ENCODE data around the gene NAPSA.

Gene NAPSA

DNA sequence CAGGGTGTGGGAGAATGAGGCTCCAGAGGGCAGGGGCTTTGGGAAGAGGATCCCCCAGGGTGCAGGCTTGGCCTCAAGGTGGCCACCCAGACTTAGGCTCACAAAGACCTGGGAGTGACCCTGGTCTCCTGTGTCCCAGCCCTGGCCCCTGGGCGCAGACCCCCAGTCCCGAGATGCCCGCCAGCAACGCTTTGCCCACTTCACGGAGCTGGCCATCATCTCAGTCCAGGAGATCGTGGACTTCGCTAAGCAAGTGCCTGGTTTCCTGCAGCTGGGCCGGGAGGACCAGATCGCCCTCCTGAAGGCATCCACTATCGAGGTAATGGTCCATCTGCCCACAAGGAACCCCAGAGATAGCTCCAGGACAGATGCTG lies 13.4 kb upstream of the NAPSA start:
- Histone ChIP-seq H3K36me3 (replicated peaks; ENCODE audit: insufficient read depth, low read length) (peaks cover 5% of the 10 kb centered on the region; the same call in 1 of the 2 replicates), H4K20me1 (ENCODE audit: insufficient read depth, low read length) (peaks cover 3% of the 10 kb centered on the region; the same call in 1 of the 2 replicates), H3K9ac (ENCODE audit: low read length) (no peak overlapping the region)

GRCh38 chr19:50378169-50378862 lies 12.9 kb upstream of the NAPSA start:
- H3K79me2 ChIP-seq (ENCODE audit: low read length): peaks cover 12% of the 10 kb centered on the region
- no peaks in the 10 kb centered on the region for H3K27me3 ChIP-seq (replicated peaks; ENCODE audit: insufficient read depth, low read length)
- H3F3A ChIP-seq (ENCODE audit: insufficient read depth, low read length): peaks cover 9% of the 10 kb centered on the region; the same call in 1 of the 2 replicates
- no peak overlapping the region for H3K4me2 ChIP-seq (ENCODE audit: low read depth, low read length)
- no peak overlapping the region for H2AFZ ChIP-seq (ENCODE audit: low read length)
- H3K4me1 ChIP-seq (ENCODE audit: low read length): no peaks in the 10 kb centered on the region
- no peaks in the 10 kb centered on the region for H3K9me3 ChIP-seq (replicated peaks; ENCODE audit: insufficient read depth, low read length)
- TF ChIP-seq EZH2 (optimal IDR thresholded peaks at IDR 0.05; ENCODE audit: low read depth, low read length): no peak
- TF ChIP-seq, protein P1, sequence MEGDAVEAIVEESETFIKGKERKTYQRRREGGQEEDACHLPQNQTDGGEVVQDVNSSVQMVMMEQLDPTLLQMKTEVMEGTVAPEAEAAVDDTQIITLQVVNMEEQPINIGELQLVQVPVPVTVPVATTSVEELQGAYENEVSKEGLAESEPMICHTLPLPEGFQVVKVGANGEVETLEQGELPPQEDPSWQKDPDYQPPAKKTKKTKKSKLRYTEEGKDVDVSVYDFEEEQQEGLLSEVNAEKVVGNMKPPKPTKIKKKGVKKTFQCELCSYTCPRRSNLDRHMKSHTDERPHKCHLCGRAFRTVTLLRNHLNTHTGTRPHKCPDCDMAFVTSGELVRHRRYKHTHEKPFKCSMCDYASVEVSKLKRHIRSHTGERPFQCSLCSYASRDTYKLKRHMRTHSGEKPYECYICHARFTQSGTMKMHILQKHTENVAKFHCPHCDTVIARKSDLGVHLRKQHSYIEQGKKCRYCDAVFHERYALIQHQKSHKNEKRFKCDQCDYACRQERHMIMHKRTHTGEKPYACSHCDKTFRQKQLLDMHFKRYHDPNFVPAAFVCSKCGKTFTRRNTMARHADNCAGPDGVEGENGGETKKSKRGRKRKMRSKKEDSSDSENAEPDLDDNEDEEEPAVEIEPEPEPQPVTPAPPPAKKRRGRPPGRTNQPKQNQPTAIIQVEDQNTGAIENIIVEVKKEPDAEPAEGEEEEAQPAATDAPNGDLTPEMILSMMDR (IDR thresholded peaks at IDR 0.05; ENCODE audit: low read length): no peak
- TF ChIP-seq EZH2phosphoT487 (IDR thresholded peaks at IDR 0.05; ENCODE audit: low read length): no peak
- H3K9me2 ChIP-seq (replicated peaks; ENCODE audit: insufficient read depth, low read length): no peaks in the 10 kb centered on the region
- no peak overlapping the region for H3K4me3 ChIP-seq (ENCODE audit: low read length)
- H3K9ac ChIP-seq (ENCODE audit: low read length): no peak overlapping the region
- peaks cover 5% of the 10 kb centered on the region; the same call in 1 of the 2 replicates for H3K36me3 ChIP-seq (replicated peaks; ENCODE audit: insufficient read depth, low read length)
- H3K27ac ChIP-seq (ENCODE audit: low read length): no peak overlapping the region
- H4K20me1 ChIP-seq (ENCODE audit: insufficient read depth, low read length): peaks cover 3% of the 10 kb centered on the region; the same call in 1 of the 2 replicates
- no peak for DNase-seq

More for the DNA sequence above, 13.4 kb upstream of the NAPSA start:
- no peak overlapping the region for H2AFZ ChIP-seq (ENCODE audit: low read length)
- H3K4me3 ChIP-seq (ENCODE audit: low read length): no peak overlapping the region
- no peak for DNase-seq
- peaks cover 9% of the 10 kb centered on the region; the same call in 1 of the 2 replicates for H3F3A ChIP-seq (ENCODE audit: insufficient read depth, low read length)
- no peaks in the 10 kb centered on the region for H3K9me2 ChIP-seq (replicated peaks; ENCODE audit: insufficient read depth, low read length)
- H3K9me3 ChIP-seq (replicated peaks; ENCODE audit: insufficient read depth, low read length): no peaks in the 10 kb centered on the region
- no peak overlapping the region for H3K4me2 ChIP-seq (ENCODE audit: low read depth, low read length)
- H3K79me2 ChIP-seq (ENCODE audit: low read length): peaks cover 12% of the 10 kb centered on the region
- TF ChIP-seq, protein P1 (IDR thresholded peaks at IDR 0.05; ENCODE audit: low read length): no peak
- no peak for TF ChIP-seq EZH2 (optimal IDR thresholded peaks at IDR 0.05; ENCODE audit: low read depth, low read length)
- TF ChIP-seq EZH2phosphoT487 (IDR thresholded peaks at IDR 0.05; ENCODE audit: low read length): no peak
- no peaks in the 10 kb centered on the region for H3K27me3 ChIP-seq (replicated peaks; ENCODE audit: insufficient read depth, low read length)
- no peak overlapping the region for H3K27ac ChIP-seq (ENCODE audit: low read length)
- no peaks in the 10 kb centered on the region for H3K4me1 ChIP-seq (ENCODE audit: low read length)

DNA sequence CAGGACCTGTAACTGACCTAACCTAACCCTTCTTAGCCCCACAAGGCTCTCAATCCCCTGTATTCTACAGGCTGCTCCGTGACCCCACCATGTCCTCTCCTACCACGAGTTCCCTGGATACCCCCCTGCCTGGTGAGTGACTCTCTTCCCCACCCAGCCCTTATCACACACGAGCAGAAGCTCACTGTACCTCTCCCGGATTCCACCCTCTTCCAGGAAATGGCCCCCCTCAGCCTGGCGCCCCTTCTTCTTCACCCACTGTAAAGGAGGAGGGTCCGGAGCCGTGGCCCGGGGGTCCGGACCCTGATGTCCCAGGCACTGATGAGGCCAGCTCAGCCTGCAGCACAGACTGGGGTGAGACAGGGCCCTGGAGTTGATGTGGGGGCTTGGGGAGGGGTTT lies 12.1 kb upstream of the NAPSA start:
- H3K4me2 ChIP-seq (ENCODE audit: low read depth, low read length): no peak overlapping the region
- H3K4me3 ChIP-seq (ENCODE audit: low read length): no peak overlapping the region

GRCh38 chr19:50377051-50377461 lies 11.6 kb upstream of the NAPSA start:
- Histone ChIP-seq H3K36me3 (replicated peaks; ENCODE audit: insufficient read depth, low read length) (peaks cover 5% of the 10 kb centered on the region; the same call in 1 of the 2 replicates), H3K27ac (ENCODE audit: low read length) (no peak overlapping the region), H2AFZ (ENCODE audit: low read length) (no peak overlapping the region), H3K4me3 (ENCODE audit: low read length) (no peak overlapping the region), H3F3A (ENCODE audit: insufficient read depth, low read length) (peaks cover 2% of the 10 kb centered on the region; the same call in 1 of the 2 replicates), H3K9ac (ENCODE audit: low read length) (no peak overlapping the region), H3K79me2 (ENCODE audit: low read length) (peaks cover 12% of the 10 kb centered on the region), H3K4me1 (ENCODE audit: low read length) (no peaks in the 10 kb centered on the region), H3K27me3 (replicated peaks; ENCODE audit: insufficient read depth, low read length) (no peaks in the 10 kb centered on the region), H4K20me1 (ENCODE audit: insufficient read depth, low read length) (peaks cover 3% of the 10 kb centered on the region; the same call in 1 of the 2 replicates), H3K4me2 (ENCODE audit: low read depth, low read length) (no peak overlapping the region), H3K9me3 (replicated peaks; ENCODE audit: insufficient read depth, low read length) (no peaks in the 10 kb centered on the region), H3K9me2 (replicated peaks; ENCODE audit: insufficient read depth, low read length) (no peaks in the 10 kb centered on the region)
- no peak for DNase-seq
- no peak for TF ChIP-seq EZH2phosphoT487 (IDR thresholded peaks at IDR 0.05; ENCODE audit: low read length)
- TF ChIP-seq, protein P1 (IDR thresholded peaks at IDR 0.05; ENCODE audit: low read length): no peak
- TF ChIP-seq EZH2 (optimal IDR thresholded peaks at IDR 0.05; ENCODE audit: low read depth, low read length): no peak

More for the DNA sequence above, 12.1 kb upstream of the NAPSA start:
- Histone ChIP-seq H3K9me3 (replicated peaks; ENCODE audit: insufficient read depth, low read length) (no peaks in the 10 kb centered on the region), H3K9me2 (replicated peaks; ENCODE audit: insufficient read depth, low read length) (no peaks in the 10 kb centered on the region), H3K9ac (ENCODE audit: low read length) (no peak overlapping the region), H2AFZ (ENCODE audit: low read length) (no peak overlapping the region), H3K4me1 (ENCODE audit: low read length) (no peaks in the 10 kb centered on the region), H3F3A (ENCODE audit: insufficient read depth, low read length) (peaks cover 2% of the 10 kb centered on the region; the same call in 1 of the 2 replicates), H4K20me1 (ENCODE audit: insufficient read depth, low read length) (peaks cover 3% of the 10 kb centered on the region; the same call in 1 of the 2 replicates), H3K36me3 (replicated peaks; ENCODE audit: insufficient read depth, low read length) (peaks cover 5% of the 10 kb centered on the region; the same call in 1 of the 2 replicates), H3K27me3 (replicated peaks; ENCODE audit: insufficient read depth, low read length) (no peaks in the 10 kb centered on the region), H3K27ac (ENCODE audit: low read length) (no peak overlapping the region), H3K79me2 (ENCODE audit: low read length) (peaks cover 12% of the 10 kb centered on the region)
- DNase-seq: no peak
- TF ChIP-seq EZH2phosphoT487 (IDR thresholded peaks at IDR 0.05; ENCODE audit: low read length) (no peak), EZH2 (optimal IDR thresholded peaks at IDR 0.05; ENCODE audit: low read depth, low read length) (no peak)

Data from MM.1S (cell line).